ENCODE data around the gene SARNP. TPM values are rescaled to one million over a fixed set of nuclear protein-coding genes. Genes with fewer than 3 reads are reported as not detected.

The SARNP gene
- total and polyA plus RNA-seq, 4 donors = 19.1 to 34.2 (median 25.6) TPM

- DNase-seq (ENCODE audit: low spot score) = no peak
- no peaks in the 10 kb centered on the region for H3K9me3 ChIP-seq (ENCODE audit: control insufficient read depth in 4 of 4, low read length in 3 of 4)
- peak; percentile 54 to 86 for TF ChIP-seq EGR1 (IDR thresholded peaks at IDR 0.05; ENCODE audit: low read depth in 2 of 2)
- no peak for TF ChIP-seq GABPA (IDR thresholded peaks at IDR 0.05 in 1 of 2, conservative IDR thresholded peaks at IDR 0.05 in 1 of 2)
- peak; percentile 69 to 88 for TF ChIP-seq JUND (IDR thresholded peaks at IDR 0.05)
- no peak for TF ChIP-seq MAX (IDR thresholded peaks at IDR 0.05)
- peak; percentile 23 for TF ChIP-seq YY1 (IDR thresholded peaks at IDR 0.05)
- peak; percentile 54 to 71 for TF ChIP-seq RXRA (IDR thresholded peaks at IDR 0.05)
- TF ChIP-seq CTCF (IDR thresholded peaks at IDR 0.05; ENCODE audit: low read depth, low read length, missing input control) = no peak
- TF ChIP-seq HNF4A (conservative IDR thresholded peaks at IDR 0.05) = peak; percentile 94 to 95
- TF ChIP-seq ATF3 (IDR thresholded peaks at IDR 0.05) = no peak
- peak; percentile 95 for TF ChIP-seq SP1 (IDR thresholded peaks at IDR 0.05)
- no peak for TF ChIP-seq FOXA2 (IDR thresholded peaks at IDR 0.05)
- peak; percentile 16 for TF ChIP-seq ZBTB33 (IDR thresholded peaks at IDR 0.05)
- TF ChIP-seq NR2F2 (IDR thresholded peaks at IDR 0.05) = no peak
- peak; percentile 97 for TF ChIP-seq TAF1 (conservative IDR thresholded peaks at IDR 0.05)
- TF ChIP-seq HNF4G (IDR thresholded peaks at IDR 0.05) = peak; percentile 95
- peak in 1 of 2 donors; percentile 48 for TF ChIP-seq RAD21 (IDR thresholded peaks at IDR 0.05)
- TF ChIP-seq FOXA1 (IDR thresholded peaks at IDR 0.05) = peak; percentile 29
- peak; percentile 71 for TF ChIP-seq REST (IDR thresholded peaks at IDR 0.05)
- WGBS = 30% methylated on average over 6 of the region's 6 CpGs
- H3K9ac ChIP-seq (ENCODE audit: low read depth in 1 of 2, low read length in 2 of 2) = peak within 1 kb of the TSS in 1 of 2 donors; percentile 66
- H3K4me1 ChIP-seq (ENCODE audit: control insufficient read depth in 4 of 4, insufficient read depth in 4 of 4, low read length in 3 of 4) = peaks cover 22 to 79% (median 63%) of the 10 kb centered on the region in 4 donors
- peaks cover 0 to 8% (median 3%) of the 10 kb centered on the region in 4 donors for H3K36me3 ChIP-seq (ENCODE audit: control insufficient read depth in 4 of 4, insufficient read depth in 3 of 4, low read depth in 1 of 4, low read length in 3 of 4)
- no peaks in the 10 kb centered on the region for H3K27me3 ChIP-seq (ENCODE audit: control insufficient read depth in 4 of 4, insufficient read depth in 4 of 4, low read length in 3 of 4)
- H3K27ac ChIP-seq (ENCODE audit: low read depth in 1 of 2, low read length in 2 of 2) = peak within 1 kb of the TSS; percentile 77 to 85
- H3K4me3 ChIP-seq (ENCODE audit: low read depth in 1 of 3, low read length in 3 of 3) = peak within 1 kb of the TSS; percentile 39 to 61 (median 44)
Observed at GRCh38 chr12:55720071-55720564, 97.4 kb downstream of the SARNP start, which contains the start of gene RDH5. TSS of gene RDH5 (plus strand) at chr12:55720393. CDS start at chr12:55721185, 792 bp downstream.
